HFFc6 (cell line): Measurements from ENCODE around the gene RGL2. TPM values are rescaled to one million over a fixed set of nuclear protein-coding genes. Genes with fewer than 3 reads are reported as not detected.

Experiments used
- DNase-seq: peaks from one replicate; pipeline ENCODE4 v3.0.0-alpha.2; 2018
- H3K27ac Mint-ChIP-seq: 2 replicates; pipeline ENCODE4 v1.8.0; 2020; ENCODE audit warnings: mild to moderate bottlenecking, mixed read lengths
- H3K27me3 Mint-ChIP-seq: 2 replicates; pipeline ENCODE4 v1.8.0; 2021; ENCODE audit warnings: mild to moderate bottlenecking, moderate library complexity, mixed read lengths; ENCODE audit not compliant: insufficient read depth
- H3K36me3 Mint-ChIP-seq: 2 replicates; pipeline ENCODE4 v1.8.0; 2021; ENCODE audit warnings: low read depth, mixed read lengths
- H3K4me1 Mint-ChIP-seq: 2 replicates; pipeline ENCODE4 v1.8.0; 2020; ENCODE audit warnings: low read depth, mixed read lengths
- H3K4me3 Mint-ChIP-seq: 2 replicates; pipeline ENCODE4 v1.8.0; 2020; ENCODE audit warnings: mild to moderate bottlenecking, moderate library complexity, mixed read lengths
- H3K9me3 Mint-ChIP-seq: 2 replicates; pipeline ENCODE4 v1.8.0; 2020; ENCODE audit warnings: mild to moderate bottlenecking, mixed read lengths
- total RNA-seq, 6 experiments: library from RNA; stranded (reverse); fragmentation: NEBNext Ultra II Directional; extraction: Animal tissue kit (Norgen Biotek cat#: 25700); gene quantifications; 2 replicates in 1 of 6; 3 replicates in 5 of 6; pipeline ENCODE4 v1.2.3, GENCODE V29; 2021
- TF ChIP-seq, protein P1 (sequence below): fragments of 200-600 bp; sonication (generic); IDR thresholded peaks from 2 replicates; pipeline ENCODE4 v1.5.0; 2021; ENCODE audit warnings: antibody characterized with exemption, mild to moderate bottlenecking

Gene RGL2
- total RNA-seq, 6 experiments from 2014 or later = 26.7 to 31.6 (median 27.9) TPM

DNA sequence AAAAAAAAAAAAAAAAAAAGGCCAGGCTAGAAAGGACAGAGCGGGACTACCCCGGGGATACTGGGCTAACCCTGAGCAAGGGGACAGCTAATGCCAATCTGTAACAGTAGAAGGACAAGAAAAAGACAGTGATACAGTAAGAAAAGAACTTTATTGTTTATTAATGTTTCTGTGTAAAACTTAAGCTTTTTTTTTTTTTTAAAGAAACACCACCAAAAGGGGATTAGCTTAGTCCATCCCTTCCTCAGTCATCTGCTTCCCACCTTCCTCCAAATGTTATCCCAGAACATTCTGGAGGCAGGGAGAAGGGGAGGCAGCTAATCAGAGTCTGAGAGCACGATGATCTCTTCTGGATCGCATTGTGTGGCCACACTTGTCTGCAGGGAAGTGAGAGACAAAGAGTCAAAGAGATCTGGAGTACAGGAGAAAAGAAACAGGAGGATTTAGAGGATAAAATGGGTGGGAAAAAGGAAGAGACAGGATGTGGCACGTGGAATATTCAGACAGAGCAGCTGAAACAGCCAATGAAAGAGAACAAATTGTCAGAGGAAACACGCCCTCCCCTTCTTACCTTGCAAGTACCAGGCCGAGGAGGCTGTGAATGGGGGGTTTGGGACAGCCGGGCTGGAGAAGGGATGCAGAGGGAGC lies 19.8 kb upstream of the RGL2 start:
- H3K36me3 Mint-ChIP-seq = peaks cover 51% of the 10 kb centered on the region
- H3K27me3 Mint-ChIP-seq = peaks cover 4% of the 10 kb centered on the region
- DNase-seq = no peak
- TF ChIP-seq, protein P1, sequence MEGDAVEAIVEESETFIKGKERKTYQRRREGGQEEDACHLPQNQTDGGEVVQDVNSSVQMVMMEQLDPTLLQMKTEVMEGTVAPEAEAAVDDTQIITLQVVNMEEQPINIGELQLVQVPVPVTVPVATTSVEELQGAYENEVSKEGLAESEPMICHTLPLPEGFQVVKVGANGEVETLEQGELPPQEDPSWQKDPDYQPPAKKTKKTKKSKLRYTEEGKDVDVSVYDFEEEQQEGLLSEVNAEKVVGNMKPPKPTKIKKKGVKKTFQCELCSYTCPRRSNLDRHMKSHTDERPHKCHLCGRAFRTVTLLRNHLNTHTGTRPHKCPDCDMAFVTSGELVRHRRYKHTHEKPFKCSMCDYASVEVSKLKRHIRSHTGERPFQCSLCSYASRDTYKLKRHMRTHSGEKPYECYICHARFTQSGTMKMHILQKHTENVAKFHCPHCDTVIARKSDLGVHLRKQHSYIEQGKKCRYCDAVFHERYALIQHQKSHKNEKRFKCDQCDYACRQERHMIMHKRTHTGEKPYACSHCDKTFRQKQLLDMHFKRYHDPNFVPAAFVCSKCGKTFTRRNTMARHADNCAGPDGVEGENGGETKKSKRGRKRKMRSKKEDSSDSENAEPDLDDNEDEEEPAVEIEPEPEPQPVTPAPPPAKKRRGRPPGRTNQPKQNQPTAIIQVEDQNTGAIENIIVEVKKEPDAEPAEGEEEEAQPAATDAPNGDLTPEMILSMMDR = no peak
- peaks cover 67% of the 10 kb centered on the region for H3K4me1 Mint-ChIP-seq
- no peaks in the 10 kb centered on the region for H3K9me3 Mint-ChIP-seq
- peak overlapping the region; percentile 97 for H3K27ac Mint-ChIP-seq
- peak overlapping the region; percentile 92 for H3K4me3 Mint-ChIP-seq

DNA sequence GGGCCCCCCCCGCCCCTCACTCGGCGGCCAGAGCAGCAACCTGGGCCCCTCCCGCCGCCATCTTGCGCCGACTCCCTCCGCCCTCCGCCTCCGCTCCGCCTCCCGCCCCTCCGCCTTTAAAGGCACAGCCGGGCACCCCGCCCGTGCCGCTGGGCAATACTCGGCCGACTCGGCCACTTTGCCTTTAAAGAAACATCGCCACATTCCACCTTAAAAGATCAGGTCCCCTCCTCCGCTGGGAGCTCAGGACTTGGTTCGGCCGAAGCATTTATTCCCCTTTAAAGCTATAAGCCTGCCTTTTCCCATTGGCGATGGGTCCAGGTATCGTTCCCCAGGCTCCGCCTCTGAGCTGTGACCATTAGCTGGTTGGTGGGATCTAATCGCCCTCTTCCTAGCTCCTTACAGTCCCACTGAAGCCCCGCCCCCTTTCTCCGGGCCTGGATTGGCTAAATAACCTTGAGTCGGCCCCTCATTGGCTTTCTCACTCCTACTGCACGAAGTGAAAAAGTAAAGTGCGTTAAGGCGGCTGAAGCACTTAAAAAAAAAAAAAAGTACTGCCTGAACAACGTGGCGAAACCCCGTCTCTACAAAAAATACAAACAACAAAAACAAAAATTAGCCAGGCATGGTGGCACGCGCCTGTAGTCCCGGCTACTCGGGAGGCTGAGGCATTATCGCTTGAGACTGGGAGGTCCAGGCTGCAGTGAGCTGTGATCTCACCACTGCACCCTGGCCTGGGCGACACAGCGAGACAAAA lies 19.1 kb upstream of the RGL2 start, which contains the start of gene ZBTB22:
TSS of gene ZBTB22 (minus strand) at position 76 of the 757 bp plus-strand sequence. CDS start 828 bp downstream, outside the sequence.
- peak; percentile 99 for DNase-seq
- H3K4me3 Mint-ChIP-seq = peak within 1 kb of the TSS; percentile 92
- H3K4me1 Mint-ChIP-seq = peaks cover 64% of the 10 kb centered on the region
- peak within 1 kb of the TSS; percentile 97 for H3K27ac Mint-ChIP-seq
- H3K36me3 Mint-ChIP-seq = peaks cover 51% of the 10 kb centered on the region
- H3K27me3 Mint-ChIP-seq = peaks cover 6% of the 10 kb centered on the region
- TF ChIP-seq, protein P1 = no peak
- H3K9me3 Mint-ChIP-seq = no peaks in the 10 kb centered on the region

GRCh38 chr6:33317419-33317668 lies 18.6 kb upstream of the RGL2 start:
- H3K4me1 Mint-ChIP-seq = peaks cover 68% of the 10 kb centered on the region
- peaks cover 51% of the 10 kb centered on the region for H3K36me3 Mint-ChIP-seq
- no peaks in the 10 kb centered on the region for H3K9me3 Mint-ChIP-seq
- H3K27ac Mint-ChIP-seq = peak overlapping the region; percentile 72
- H3K4me3 Mint-ChIP-seq = peak overlapping the region; percentile 92
- no peak for DNase-seq
- peaks cover 6% of the 10 kb centered on the region for H3K27me3 Mint-ChIP-seq
- TF ChIP-seq, protein P1 = no peak

DNA sequence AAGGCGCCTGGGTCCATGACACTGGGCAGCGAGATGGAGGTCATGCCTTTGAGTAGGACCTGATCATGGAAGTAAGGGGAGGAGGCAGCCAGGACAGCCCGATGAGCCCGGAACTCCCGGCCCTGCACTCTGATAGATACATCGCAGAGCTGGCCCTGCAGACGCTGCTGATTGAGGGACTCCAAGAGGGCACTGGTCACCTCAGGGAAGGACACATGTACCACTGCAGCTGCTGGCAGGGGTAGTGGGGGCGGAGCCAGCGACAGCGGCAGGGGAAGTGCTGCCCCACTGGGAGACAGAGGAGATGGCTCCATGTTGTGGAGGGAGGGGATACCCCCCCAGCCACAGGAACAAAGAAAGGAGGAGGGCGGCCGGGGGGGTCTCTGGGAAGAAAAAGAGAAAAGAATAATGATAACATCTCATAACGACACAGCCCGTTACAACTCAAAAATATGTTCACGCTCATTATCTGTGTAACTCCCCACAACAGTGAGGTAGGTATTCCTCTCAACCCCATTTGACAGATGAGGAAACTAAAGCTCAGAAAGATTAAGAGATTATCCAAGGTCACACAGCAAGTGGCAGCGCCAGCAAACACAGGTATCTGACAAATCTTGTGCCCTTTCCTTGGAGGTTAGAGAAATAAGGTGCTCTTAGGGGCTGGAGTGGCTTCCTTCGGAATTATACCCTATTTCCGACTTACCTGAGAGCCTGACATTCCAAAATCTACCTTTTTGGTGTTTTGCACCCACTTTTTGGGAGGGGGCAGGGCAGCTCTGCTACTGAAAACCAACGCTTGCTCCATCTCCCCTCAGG lies 18.1 kb upstream of the RGL2 start:
- H3K27me3 Mint-ChIP-seq = peaks cover 6% of the 10 kb centered on the region
- peaks cover 46% of the 10 kb centered on the region for H3K36me3 Mint-ChIP-seq
- H3K27ac Mint-ChIP-seq = peak overlapping the region; percentile 72
- DNase-seq = no peak
- TF ChIP-seq, protein P1 = no peak
- H3K4me1 Mint-ChIP-seq = peaks cover 69% of the 10 kb centered on the region
- no peaks in the 10 kb centered on the region for H3K9me3 Mint-ChIP-seq
- H3K4me3 Mint-ChIP-seq = peak overlapping the region; percentile 92

GRCh38 chr6:33315793-33316602 lies 17.3 kb upstream of the RGL2 start:
- Mint-ChIP-seq H3K27ac (peak overlapping the region; percentile 98; the same call in 1 of the 2 replicates), H3K4me1 (peaks cover 64% of the 10 kb centered on the region), H3K9me3 (no peaks in the 10 kb centered on the region), H3K27me3 (peaks cover 6% of the 10 kb centered on the region), H3K4me3 (peak overlapping the region; percentile 92), H3K36me3 (peaks cover 42% of the 10 kb centered on the region)
- DNase-seq = no peak
- TF ChIP-seq, protein P1 = no peak
